Memory B cell (primary cell): Measurements from ENCODE around the gene ZNF675.
"Not testable (repeated sequence)": the region's sequence is repeated elsewhere in the genome, so short reads cannot be mapped to it uniquely, and the experiment has no call there.

Experiments
- ATAC-seq: fragments of 150-1000 bp; cut with Tn5 transposase; 2 replicates; pipeline ENCODE4 v1.10.0; 2021; ENCODE audit warnings: low read depth, mild to moderate bottlenecking, moderate library complexity
- DNase-seq, 2 donors: peaks; one replicate each; pipeline ENCODE4 v3.0.0; 2022; ENCODE audit warnings: low spot score in 2 of 2
- H3K27ac Mint-ChIP-seq: one replicate; pipeline ENCODE4 v1.8.0; 2022; ENCODE audit warnings: mild to moderate bottlenecking, moderate library complexity, mixed read lengths
- H3K27me3 Mint-ChIP-seq: one replicate; pipeline ENCODE4 v1.8.0; 2022; ENCODE audit warnings: mixed read lengths
- H3K36me3 Mint-ChIP-seq: one replicate; pipeline ENCODE4 v1.8.0; 2022; ENCODE audit warnings: mild to moderate bottlenecking, mixed read lengths
- H3K4me1 Mint-ChIP-seq: one replicate; pipeline ENCODE4 v1.8.0; 2022; ENCODE audit warnings: mixed read lengths
- H3K4me3 Mint-ChIP-seq: one replicate; pipeline ENCODE4 v1.8.0; 2022; ENCODE audit warnings: mild to moderate bottlenecking, moderate library complexity, mixed read lengths
- H3K9me3 Mint-ChIP-seq: one replicate; pipeline ENCODE4 v1.8.0; 2022; ENCODE audit warnings: mixed read lengths

ZNF675 gene

DNA sequence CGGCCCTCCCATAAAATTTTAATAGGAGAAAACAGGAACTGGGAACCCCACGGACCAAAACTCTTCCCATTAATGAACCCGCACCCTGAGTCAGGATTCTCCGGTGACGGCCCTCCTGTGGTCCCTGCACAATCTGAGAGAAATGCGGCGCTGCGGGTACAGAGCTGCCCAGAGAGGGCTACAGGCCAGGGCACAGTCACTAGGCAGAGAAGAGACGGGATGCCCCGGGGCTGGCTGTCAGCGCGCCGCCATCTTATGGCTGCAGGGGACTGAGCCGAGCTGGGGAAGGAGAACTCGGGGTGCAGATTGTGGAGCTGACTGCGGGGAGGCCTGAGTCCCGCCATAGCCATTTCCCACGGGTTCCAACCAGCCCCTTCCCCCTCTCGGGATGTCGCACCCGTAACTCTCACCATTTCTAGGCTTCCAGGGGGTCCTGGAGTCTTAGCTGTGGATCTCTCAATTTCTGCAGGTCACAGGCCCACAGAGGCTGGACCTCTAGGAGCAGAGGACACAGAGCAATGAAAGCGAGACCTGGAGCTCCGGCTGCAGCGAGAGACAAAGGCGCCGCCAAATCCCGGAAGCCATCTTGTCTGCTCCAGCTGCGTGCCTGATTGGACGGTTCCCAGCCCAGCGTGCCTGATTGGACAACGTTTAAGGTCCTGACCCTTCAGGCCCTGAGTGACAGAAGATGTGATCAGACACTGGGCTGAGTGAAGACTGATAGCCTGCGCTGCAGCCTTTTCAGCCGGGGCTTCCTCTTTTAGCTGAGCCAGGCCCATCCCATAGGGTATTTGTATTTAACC lies at the start of gene ZNF675:
Gene ZNF675, minus strand, starts transcription at position 592 of the 803 bp plus-strand sequence. Its CDS starts 179 bp downstream, at position 413.
- Mint-ChIP-seq H3K27me3 (no peaks in the 10 kb centered on the region), H3K4me3 (peak within 1 kb of the TSS; percentile 99), H3K36me3 (peaks cover 9% of the 10 kb centered on the region), H3K9me3 (no peaks in the 10 kb centered on the region), H3K4me1 (peaks cover 21% of the 10 kb centered on the region), H3K27ac (peak within 1 kb of the TSS; percentile 97)
- ATAC-seq, result peak; percentile 93
- DNase-seq, result peak; percentile 73 to 80

DNA sequence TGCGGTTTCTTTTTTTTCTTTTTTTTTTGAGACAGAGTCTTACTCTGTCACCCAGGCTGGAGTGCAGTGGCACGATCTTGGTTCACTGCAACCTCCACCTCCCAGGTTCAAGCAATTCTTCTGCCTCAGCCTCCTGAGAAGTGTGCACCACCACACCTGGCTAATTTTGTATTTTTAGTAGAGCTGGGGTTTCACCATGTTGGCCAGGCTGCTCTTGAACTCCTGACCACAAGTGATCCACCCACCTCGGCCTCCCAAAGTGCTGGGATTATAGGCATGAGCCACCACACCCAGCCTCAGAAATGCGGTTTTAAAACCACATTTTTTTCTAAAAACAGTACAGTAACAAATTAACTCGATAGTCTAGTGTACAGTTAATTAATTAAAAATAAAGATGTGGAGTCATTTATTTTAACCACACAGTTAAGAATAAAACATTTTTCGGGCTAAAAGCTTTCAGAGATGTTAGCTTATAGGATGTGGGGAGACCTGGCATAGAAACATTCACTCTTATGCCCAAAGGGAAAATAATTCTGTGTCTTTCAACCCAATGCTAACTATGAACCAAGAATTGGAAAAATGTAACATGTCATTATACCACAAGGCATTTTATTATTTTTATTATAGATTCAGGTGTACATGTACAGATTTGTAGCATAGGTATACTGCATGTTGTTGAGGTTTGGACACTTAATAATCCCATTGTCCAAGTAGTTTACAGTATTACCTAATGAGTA lies 43.9 kb upstream of the ZNF675 start:
- H3K27me3 Mint-ChIP-seq, H3K36me3 Mint-ChIP-seq, H3K9me3 Mint-ChIP-seq, H3K27ac Mint-ChIP-seq, H3K4me1 Mint-ChIP-seq, H3K4me3 Mint-ChIP-seq, ATAC-seq, DNase-seq: not testable (repeated sequence)

DNA sequence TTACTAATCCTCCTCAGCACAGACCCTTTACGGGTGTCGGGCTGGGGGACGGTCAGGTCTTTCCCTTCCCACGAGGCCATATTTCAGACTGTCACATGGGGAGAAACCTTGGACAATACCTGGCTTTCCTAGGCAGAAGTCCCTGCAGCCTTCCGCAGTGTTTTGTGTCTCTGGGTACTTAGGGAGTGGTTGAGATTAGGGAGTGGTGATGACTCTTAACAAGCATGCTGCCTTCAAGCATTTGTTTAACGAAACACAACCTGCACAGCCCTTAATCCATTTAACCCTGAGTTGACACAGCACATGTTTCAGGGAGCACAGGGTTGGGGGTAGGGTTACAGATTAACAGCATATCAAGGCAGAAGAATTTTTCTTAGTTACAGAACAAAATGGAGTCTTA lies 37.1 kb upstream of the ZNF675 start:
- not testable (repeated sequence) for DNase-seq, H3K4me1 Mint-ChIP-seq, H3K27ac Mint-ChIP-seq, H3K9me3 Mint-ChIP-seq, H3K36me3 Mint-ChIP-seq, ATAC-seq, H3K27me3 Mint-ChIP-seq
- H3K4me3 Mint-ChIP-seq, result peak overlapping the region; percentile 6

DNA sequence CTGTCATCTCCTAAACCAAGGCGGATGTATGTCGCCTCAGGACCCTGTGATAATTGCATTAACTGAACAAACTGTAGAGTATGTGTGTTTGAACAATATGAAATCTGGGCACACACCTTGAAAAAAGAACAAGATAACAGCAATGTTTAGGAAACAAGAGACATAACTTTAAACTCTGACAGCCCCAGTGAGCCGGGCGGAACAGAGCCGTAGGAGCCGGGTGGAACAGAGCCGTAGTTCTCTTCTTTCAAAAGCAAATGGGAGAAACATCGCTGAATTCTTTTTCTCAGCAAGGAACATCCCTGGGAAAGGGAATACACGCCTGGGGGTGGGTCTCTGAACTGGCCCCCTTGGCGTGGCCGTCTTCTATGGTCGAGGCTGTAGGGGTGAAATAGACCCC lies 31.8 kb upstream of the ZNF675 start:
- Mint-ChIP-seq H3K27ac (no peak overlapping the region), H3K9me3 (peaks cover 2% of the 10 kb centered on the region), H3K27me3 (peaks cover 10% of the 10 kb centered on the region), H3K4me1 (peaks cover 8% of the 10 kb centered on the region), H3K4me3 (no peak overlapping the region), H3K36me3 (no peaks in the 10 kb centered on the region)
- ATAC-seq (no peak), DNase-seq (no peak)

DNA sequence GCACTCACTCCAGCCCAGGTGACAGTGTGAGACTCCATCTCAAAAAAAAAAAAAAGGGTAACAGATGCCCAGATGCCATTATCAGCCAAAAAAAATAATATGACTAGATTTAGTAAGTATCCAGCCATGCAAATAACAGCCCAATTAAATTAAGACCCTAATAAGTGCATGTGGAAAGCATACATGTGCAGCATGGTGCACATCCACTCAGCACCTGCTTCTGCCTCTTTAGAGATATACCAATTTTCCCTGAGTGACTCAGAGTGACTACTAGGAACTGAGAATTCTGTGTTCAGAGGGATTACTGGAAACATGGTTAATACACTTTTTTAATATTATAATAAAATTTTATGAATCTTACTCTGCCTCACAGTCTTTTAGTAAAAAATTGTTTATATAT lies 29.8 kb upstream of the ZNF675 start:
- Mint-ChIP-seq H3K4me1 (peaks cover 4% of the 10 kb centered on the region), H3K36me3 (no peaks in the 10 kb centered on the region), H3K4me3 (no peak overlapping the region), H3K27ac (no peak overlapping the region), H3K27me3 (peaks cover 10% of the 10 kb centered on the region), H3K9me3 (peaks cover 2% of the 10 kb centered on the region)
- no peak for DNase-seq
- ATAC-seq, result no peak

DNA sequence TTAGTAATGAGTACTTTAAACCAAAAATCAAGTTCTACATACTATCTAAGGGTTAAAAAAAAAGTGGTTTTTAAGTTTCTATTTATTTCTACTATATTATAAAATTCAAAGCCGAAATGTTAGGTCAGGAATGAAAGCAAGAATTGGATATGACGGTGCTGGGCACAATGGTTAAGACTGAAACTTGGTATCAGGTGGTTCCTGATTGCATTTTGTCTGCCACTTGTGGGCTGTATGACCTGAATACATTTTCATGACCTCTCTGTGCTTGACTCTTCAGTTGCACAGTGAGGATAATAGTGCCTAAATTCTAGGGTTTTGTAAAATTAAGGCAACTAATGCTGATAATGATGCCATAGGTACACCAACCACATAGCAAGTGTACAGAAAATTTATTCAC lies 22.3 kb upstream of the ZNF675 start:
- no peak overlapping the region for H3K4me3 Mint-ChIP-seq
- no peak overlapping the region for H3K27ac Mint-ChIP-seq
- no peaks in the 10 kb centered on the region for H3K4me1 Mint-ChIP-seq
- DNase-seq (no peak), ATAC-seq (no peak)
- no peaks in the 10 kb centered on the region for H3K36me3 Mint-ChIP-seq
- peaks cover 2% of the 10 kb centered on the region for H3K27me3 Mint-ChIP-seq
- H3K9me3 Mint-ChIP-seq, result peaks cover 2% of the 10 kb centered on the region

DNA sequence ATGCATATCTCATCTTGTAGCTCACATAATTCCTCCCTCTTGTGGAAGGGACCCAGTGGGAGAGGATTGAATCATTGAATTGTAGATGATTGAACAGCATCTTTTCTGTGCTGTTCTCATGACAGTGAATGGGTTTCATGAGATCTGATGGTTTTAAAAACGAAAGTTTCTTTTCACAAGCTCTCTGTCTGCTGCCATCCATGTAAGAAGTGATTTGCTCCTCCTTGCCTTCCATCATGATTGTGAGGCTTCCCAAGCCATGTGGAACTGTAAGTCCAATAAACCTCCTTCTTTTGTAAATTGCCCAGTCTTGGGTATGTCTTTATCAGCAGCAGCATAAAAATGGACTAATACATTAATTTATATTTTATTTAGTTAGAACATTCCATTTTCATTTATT lies 19.6 kb upstream of the ZNF675 start:
- DNase-seq (no peak), ATAC-seq (no peak)
- Mint-ChIP-seq H3K27me3 (peaks cover 7% of the 10 kb centered on the region), H3K4me1 (no peaks in the 10 kb centered on the region), H3K4me3 (no peak overlapping the region), H3K9me3 (peaks cover 2% of the 10 kb centered on the region), H3K36me3 (no peaks in the 10 kb centered on the region), H3K27ac (no peak overlapping the region)

DNA sequence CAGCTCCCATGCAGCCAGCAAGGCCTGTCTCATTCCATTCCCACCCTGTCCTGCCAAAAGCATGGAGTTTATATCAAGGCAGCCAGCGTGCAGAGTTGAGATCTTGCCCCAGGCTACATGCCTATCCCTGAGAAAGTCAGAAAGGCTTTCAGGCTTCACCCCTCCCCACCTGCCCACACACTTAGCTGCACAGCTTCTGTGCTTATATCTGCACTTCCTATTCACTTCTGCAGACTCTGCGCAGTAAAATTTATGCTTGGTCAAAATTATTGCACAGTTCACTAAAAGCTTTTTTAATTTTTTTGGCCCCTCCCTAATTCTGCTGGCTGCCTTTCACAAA lies 12.5 kb upstream of the ZNF675 start:
- no peak overlapping the region for H3K27ac Mint-ChIP-seq
- DNase-seq, result no peak
- H3K4me1 Mint-ChIP-seq, result peaks cover 5% of the 10 kb centered on the region
- H3K36me3 Mint-ChIP-seq, result peaks cover 2% of the 10 kb centered on the region
- H3K27me3 Mint-ChIP-seq, result peaks cover 5% of the 10 kb centered on the region
- no peak overlapping the region for H3K4me3 Mint-ChIP-seq
- peaks cover 1% of the 10 kb centered on the region for H3K9me3 Mint-ChIP-seq
- ATAC-seq, result no peak

DNA sequence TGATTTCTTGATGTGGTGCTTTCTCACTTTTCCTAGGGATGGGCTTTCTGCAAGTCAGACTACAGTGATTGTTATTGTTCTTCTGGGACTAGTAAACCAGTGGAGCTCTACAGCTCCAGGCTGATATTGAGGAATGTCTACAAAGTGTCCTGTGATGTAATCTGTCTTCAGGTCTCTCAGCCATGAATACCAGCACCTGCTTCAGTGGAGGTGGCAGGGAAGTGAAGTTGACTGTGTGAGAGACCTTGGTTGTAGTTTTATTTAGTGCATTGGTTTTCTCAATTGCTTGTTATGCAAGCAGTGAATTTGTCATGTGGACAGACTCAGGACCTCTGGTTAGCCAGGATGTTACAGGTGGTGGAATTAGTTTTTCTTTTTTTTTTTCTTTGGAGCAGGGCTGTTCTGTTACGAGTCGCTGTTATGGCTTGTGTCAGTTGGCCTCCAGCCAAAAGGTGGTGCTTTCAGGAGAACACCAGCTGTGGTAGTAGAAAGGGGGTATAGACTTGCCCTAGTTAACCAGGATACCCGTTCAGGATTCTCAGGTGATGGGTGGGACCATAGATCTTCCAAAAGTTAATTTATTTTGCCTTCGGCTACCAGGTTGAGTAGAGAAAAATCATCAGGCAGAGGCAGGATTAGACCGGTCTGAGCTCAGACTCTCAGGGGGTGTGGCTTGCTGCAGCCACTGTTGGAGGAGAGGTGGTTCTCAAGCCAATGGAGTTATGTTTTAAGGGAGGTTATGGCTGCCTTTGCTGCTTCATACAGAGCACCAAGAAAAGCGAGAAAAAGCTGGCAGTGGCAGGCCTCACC lies 11.9 kb upstream of the ZNF675 start:
- no peak overlapping the region for H3K27ac Mint-ChIP-seq
- ATAC-seq (no peak), DNase-seq (no peak)
- peaks cover 2% of the 10 kb centered on the region for H3K36me3 Mint-ChIP-seq
- peaks cover 5% of the 10 kb centered on the region for H3K27me3 Mint-ChIP-seq
- peaks cover 1% of the 10 kb centered on the region for H3K9me3 Mint-ChIP-seq
- peaks cover 5% of the 10 kb centered on the region for H3K4me1 Mint-ChIP-seq
- no peak overlapping the region for H3K4me3 Mint-ChIP-seq

DNA sequence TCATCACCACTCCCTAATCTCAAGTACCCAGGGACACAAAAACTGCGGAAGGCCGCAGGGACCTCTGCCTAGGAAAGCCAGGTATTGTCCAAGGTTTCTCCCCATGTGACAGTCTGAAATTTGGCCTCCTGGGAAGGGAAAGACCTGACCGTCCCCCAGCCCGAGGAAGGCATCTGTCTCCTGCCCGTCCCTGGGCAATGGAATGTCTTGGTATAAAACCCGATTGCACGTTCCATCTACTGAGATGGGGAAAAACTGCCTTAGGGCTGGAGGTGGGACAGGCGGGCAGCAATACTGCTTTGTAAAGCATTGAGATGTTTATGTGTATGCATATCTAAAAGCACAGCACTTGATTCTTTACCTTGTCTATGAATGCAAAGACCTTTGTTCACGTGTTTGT lies 5.9 kb upstream of the ZNF675 start:
- H3K4me3 Mint-ChIP-seq, ATAC-seq, H3K27ac Mint-ChIP-seq, DNase-seq, H3K4me1 Mint-ChIP-seq, H3K36me3 Mint-ChIP-seq, H3K27me3 Mint-ChIP-seq, H3K9me3 Mint-ChIP-seq: not testable (repeated sequence)

DNA sequence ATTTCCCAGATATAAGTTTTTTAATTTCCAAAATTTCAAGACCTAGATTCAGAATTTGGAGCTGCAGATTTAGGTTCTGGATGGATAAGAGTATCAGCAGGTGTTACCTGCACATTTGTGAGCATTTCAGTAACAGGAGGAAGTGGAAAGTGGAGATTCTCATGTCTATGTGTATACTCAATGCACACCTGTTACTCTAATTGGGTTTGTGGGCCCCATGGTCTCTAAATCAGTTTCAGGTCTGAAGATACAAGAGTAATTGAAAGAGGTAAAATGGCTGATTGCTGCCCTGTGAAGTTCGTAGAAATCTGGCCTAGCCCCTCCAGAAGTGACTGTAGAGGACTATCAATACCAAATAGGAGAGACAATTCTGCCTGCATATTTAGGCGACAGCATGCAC lies 13.9 kb downstream of the ZNF675 start:
- no peaks in the 10 kb centered on the region for H3K27me3 Mint-ChIP-seq
- H3K36me3 Mint-ChIP-seq, result peaks cover 46% of the 10 kb centered on the region
- H3K9me3 Mint-ChIP-seq, result no peaks in the 10 kb centered on the region
- DNase-seq (no peak), ATAC-seq (no peak)
- no peak overlapping the region for H3K4me3 Mint-ChIP-seq
- no peak overlapping the region for H3K27ac Mint-ChIP-seq
- peaks cover 9% of the 10 kb centered on the region for H3K4me1 Mint-ChIP-seq

DNA sequence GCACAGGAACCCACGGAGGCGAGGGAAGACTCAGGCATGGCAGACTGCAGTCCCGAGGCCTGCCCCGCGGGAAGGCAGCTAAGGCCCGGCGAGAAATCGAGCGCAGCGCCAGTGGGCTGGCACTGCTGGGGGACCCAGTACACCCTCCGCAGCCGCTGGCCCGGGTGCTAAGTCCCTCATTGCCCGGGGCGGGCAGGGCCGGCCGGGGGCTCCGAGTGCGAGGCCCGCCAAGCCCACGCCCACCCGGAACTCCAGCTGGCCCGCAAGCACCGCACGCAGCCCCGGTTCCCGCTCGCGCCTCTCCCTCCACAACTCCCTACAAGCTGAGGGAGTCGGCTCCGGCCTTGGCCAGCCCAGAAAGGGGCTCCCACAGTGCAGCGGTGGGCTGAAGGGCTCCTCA lies 18.4 kb downstream of the ZNF675 start:
- H3K4me3 Mint-ChIP-seq, H3K27me3 Mint-ChIP-seq, H3K9me3 Mint-ChIP-seq, H3K4me1 Mint-ChIP-seq, DNase-seq, ATAC-seq, H3K27ac Mint-ChIP-seq: not testable (repeated sequence)
- H3K36me3 Mint-ChIP-seq, result peaks cover 49% of the 10 kb centered on the region

DNA sequence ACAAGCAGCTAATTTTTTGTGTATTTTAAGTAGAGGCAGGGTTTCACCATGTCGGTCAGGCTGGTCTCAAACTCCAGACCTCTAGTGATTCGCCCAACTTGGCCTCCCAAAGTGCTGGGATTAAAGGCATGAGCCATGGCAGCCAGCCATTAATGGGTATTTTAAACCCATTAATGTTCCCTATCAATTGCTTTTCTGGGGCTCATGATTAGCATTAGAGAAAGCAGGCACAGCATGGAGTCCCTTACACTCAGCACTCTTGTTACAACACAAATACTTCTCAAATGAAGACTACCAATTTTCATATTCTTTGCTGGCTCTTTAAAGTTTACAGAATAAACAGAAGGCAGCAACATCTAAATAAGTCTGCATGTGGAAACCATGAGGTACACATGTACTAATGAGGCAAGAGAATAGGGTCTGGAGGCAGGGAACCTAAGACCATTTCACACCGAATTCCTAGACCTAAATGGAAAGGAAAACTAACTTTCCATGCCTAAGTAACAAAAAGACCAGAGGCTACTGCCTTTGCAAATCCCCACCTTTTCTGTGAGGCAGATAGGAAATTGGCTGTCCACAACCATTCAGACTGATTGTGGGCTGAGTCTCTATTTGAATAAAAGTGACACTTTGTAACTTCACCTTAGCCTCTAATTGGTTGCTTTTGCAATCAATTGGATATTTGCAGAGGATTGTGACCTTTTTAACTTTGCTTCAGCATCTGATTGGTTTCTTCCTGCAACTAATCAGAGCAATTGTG lies 21.2 kb downstream of the ZNF675 start:
- Mint-ChIP-seq H3K4me3 (no peak overlapping the region), H3K9me3 (peaks cover 4% of the 10 kb centered on the region), H3K4me1 (peaks cover 2% of the 10 kb centered on the region), H3K27me3 (no peaks in the 10 kb centered on the region), H3K27ac (no peak overlapping the region), H3K36me3 (peaks cover 56% of the 10 kb centered on the region)
- ATAC-seq, result no peak
- no peak for DNase-seq
